ENCODE results near the gene MMAA.

DNA sequence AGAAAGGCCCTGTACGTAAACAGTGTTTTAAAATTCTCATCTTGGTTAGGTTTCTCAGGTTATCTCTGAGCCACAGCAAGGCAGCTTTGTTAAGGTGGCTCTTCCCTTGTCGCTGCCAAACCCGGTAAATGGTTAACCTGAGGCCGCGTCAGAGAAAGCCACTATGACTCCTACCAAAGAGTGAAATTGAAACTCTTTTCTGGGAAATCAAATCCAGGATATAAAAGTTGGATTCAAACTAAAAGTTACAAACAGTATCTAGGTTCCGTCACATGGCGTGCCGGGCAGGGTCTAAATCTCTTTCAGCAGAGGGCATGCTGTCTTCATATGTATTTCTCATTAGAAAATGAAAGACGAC is 433 bp downstream of the MMAA start:
- TF ChIP-seq, protein P1, sequence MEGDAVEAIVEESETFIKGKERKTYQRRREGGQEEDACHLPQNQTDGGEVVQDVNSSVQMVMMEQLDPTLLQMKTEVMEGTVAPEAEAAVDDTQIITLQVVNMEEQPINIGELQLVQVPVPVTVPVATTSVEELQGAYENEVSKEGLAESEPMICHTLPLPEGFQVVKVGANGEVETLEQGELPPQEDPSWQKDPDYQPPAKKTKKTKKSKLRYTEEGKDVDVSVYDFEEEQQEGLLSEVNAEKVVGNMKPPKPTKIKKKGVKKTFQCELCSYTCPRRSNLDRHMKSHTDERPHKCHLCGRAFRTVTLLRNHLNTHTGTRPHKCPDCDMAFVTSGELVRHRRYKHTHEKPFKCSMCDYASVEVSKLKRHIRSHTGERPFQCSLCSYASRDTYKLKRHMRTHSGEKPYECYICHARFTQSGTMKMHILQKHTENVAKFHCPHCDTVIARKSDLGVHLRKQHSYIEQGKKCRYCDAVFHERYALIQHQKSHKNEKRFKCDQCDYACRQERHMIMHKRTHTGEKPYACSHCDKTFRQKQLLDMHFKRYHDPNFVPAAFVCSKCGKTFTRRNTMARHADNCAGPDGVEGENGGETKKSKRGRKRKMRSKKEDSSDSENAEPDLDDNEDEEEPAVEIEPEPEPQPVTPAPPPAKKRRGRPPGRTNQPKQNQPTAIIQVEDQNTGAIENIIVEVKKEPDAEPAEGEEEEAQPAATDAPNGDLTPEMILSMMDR (IDR thresholded peaks at IDR 0.05; ENCODE audit: poor library complexity): no peak
- no peak for TF ChIP-seq EZH2phosphoT487 (IDR thresholded peaks at IDR 0.05; ENCODE audit: low read depth, severe bottlenecking, unreplicated experiment)
